H1 (cell line): Measurements from ENCODE around the gene PSMB5. TPM values are rescaled to one million over a fixed set of nuclear protein-coding genes. Genes with fewer than 3 reads are reported as not detected.

Source experiments
- ATF2 ChIP-seq: IDR thresholded peaks from 2 replicates; pipeline ENCODE4 v1.6.1; 2012; ENCODE audit warnings: low read length, inconsistent platforms
- CEBPB ChIP-seq: IDR thresholded peaks from 2 replicates; pipeline ENCODE4 v1.6.1; 2012; ENCODE audit warnings: low read depth, low read length
- CHD7 ChIP-seq: fragments of 300-600 bp; sonication (generic); IDR thresholded peaks from 2 replicates; pipeline ENCODE4 v1.7.1; 2012; ENCODE audit warnings: low read length, moderate library complexity, mild to moderate bottlenecking, inconsistent platforms; ENCODE audit not compliant: insufficient replicate concordance
- CTCF ChIP-seq, 3 experiments: IDR thresholded peaks; 1 replicate in 2 of 3; 2 replicates in 1 of 3; pipeline versions ENCODE4 v1.5.1 to v1.6.1; 2011; ENCODE audit warnings: low read length in 3 of 3, mild to moderate bottlenecking in 3 of 3, inconsistent platforms in 2 of 3, low read depth in 1 of 3, moderate library complexity in 1 of 3; ENCODE audit not compliant: insufficient read depth in 1 of 3; ENCODE audit errors: control extremely low read depth in 1 of 3
- SIRT6 ChIP-seq: IDR thresholded peaks from one replicate; pipeline ENCODE4 v1.7.1; 2012; ENCODE audit warnings: low read length, inconsistent platforms
- USF2 ChIP-seq: IDR thresholded peaks from 2 replicates; pipeline ENCODE4 v1.6.1; 2011; ENCODE audit warnings: low read length, improper control_type of control experiment
- polyA plus RNA-seq, 7 experiments: library from polyadenylated mRNA; depleted of rRNA in 3 of 7; stranded (reverse) in 5 of 7; unstranded in 2 of 7; fragments of >200 nt in 5 of 7; fragments of 200-250 nt in 2 of 7; gene quantifications; 1 replicate in 5 of 7; 2 replicates in 1 of 7; 4 replicates in 1 of 7; pipeline versions ENCODE4 v1.2.1 to v1.2.3, GENCODE V29; 2011 to 2013; ENCODE audit warnings: missing spikeins in 2 of 7, mixed read lengths in 2 of 7
- total RNA-seq: library from RNA; stranded (reverse); fragmentation: NEBNext Ultra II Directional; extraction: Animal tissue kit (Norgen Biotek cat#: 25700); gene quantifications from 2 replicates; pipeline ENCODE4 v1.2.1, GENCODE V29; 2021

PSMB5 gene
- total and polyA plus RNA-seq, 2 of the 8 experiments (the other 6 are each of a cell fraction or from before 2014, with no cell fraction given), result 254 to 510 TPM

- no peak for TF ChIP-seq CHD7
- TF ChIP-seq SIRT6, result no peak
- TF ChIP-seq CTCF (IDR thresholded peaks at IDR 0.05; ENCODE audit: control extremely low read depth in 1 of 3, insufficient read depth in 1 of 3, low read depth in 1 of 3, low read length in 3 of 3), result no peak
- TF ChIP-seq CEBPB, result no peak
- TF ChIP-seq USF2, result no peak
- no peak for TF ChIP-seq ATF2
Observed at GRCh38 chr14:23079716-23080115, 45.0 kb upstream of the PSMB5 start (continued).
